ENCODE results near the gene ZNF335.
A peak's percentile ranks its signal among the peaks of the same experiment; 100 is the strongest.

DNA sequence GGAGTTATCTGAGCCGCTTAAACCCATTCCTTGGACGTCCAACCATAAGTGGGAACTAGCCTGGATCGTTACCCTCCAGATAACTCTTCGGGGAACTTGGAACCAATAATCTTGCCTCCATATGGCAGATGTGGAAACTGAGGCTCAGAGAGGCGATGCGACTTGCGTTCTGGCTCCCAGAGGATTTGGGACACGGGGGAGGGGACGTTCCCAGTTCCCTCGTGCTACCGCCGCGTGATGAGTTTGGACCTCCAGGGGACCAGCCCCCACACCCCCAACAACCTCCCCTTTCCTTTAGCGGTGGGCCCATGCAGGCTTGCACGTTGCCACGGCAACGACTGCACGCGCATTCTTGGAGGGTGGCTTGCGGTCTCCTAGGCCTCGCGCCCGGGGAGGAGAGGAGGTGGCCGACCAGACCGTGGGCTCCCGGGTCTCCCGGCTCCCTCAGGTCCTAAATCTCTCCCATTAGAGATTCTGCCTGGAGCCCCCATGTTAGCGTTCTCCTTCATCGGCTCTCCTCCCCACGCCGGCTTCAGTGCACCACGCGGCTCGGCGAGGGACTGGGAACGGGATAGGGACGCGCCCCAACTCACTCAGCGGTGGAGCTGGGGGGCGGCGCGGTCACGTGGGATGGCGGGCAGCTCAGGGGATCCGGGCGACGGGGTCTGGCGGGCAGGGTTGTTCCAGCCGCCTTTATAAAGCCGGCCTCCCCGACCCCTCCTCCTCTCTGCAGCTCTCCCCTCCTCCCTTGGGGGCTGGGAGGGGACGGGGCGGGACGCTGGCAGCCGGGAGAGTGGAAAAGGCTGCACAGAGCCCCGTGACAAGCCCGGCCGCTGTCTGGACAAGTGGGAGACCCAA lies 60.3 kb downstream of the ZNF335 start, which contains the start of gene PLTP:
- TF ChIP-seq POLR2A (IDR thresholded peaks at IDR 0.05; ENCODE audit: control extremely low read depth in 1 of 2, low read depth in 2 of 2, low read length in 2 of 2) = peak; percentile 45 to 83
- no peak for TF ChIP-seq SP2 (IDR thresholded peaks at IDR 0.05; ENCODE audit: low read length)
- TF ChIP-seq EP300 (IDR thresholded peaks at IDR 0.05; ENCODE audit: borderline replicate concordance in 1 of 2, low read depth in 2 of 2, low read length in 2 of 2) = no peak
- no peak for TF ChIP-seq TCF12 (IDR thresholded peaks at IDR 0.05; ENCODE audit: low read depth, low read length)
- peak; percentile 84 for TF ChIP-seq POLR2AphosphoS5 (IDR thresholded peaks at IDR 0.05; ENCODE audit: low read depth, low read length)

Measured in H1 (cell line).